ENCODE measurements around the gene SIM1. TPM values are rescaled to one million over a fixed set of nuclear protein-coding genes. Genes with fewer than 3 reads are reported as not detected.

SIM1 gene
- total and polyA plus RNA-seq, 2 of the 8 experiments (the other 6 are each of a cell fraction or from before 2014, with no cell fraction given) = 0.02 to 0.39 TPM

DNA sequence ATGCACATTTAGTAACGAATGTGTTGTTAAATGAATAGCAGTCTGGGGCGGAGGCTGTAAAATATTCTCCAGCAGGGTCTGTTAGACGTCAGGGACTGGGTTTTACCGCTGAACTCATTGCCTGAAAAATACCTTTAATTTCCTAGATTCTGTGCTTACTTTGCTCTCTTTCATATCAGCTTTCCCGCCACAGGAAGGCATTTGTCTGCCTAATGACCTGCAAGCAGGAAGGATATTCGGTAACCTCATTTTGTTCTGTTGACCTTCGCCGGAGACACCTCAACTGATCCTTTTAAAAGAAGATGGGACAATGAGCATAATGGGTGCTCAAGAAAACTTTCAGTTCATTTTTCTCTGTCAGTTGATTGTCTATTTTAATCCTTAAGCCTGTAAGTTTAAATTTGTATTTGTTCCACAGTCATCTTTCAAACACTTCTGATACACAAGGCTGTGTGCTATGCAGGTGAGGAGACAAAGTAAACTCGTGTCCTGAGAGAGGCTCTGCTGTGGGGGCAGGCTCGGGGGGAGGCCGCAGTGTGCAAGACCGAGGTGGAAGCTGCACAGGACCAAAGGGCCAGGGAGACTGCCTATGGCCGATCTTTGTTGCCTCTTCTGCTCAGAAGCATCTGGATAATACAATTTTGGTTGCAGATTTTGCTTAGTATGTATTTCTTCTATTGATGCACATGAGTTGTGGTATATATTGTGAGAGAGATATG, 27.4 kb upstream of the SIM1 start:
- 86% methylated on average over 13 of the region's 13 CpGs; no CpG with 5 or more reads in 1 of the 2 experiments for WGBS, 2 experiments (ENCODE audit: extremely low coverage in 1 of 2, insufficient coverage in 1 of 2, insufficient read length in 1 of 2, insufficient replicate concordance in 2 of 2, low coverage in 1 of 2, low lambda C conversion rate in 2 of 2, missing lambda C conversion rate in 1 of 2)
- no peaks in the 10 kb centered on the region for H3K23me2 ChIP-seq (ENCODE audit: low read depth, low read length)

More for the DNA sequence above, 27.4 kb upstream of the SIM1 start:
- no peak overlapping the region for H3K18ac ChIP-seq (ENCODE audit: extremely low read depth, low read length)
- no peaks in the 10 kb centered on the region for H4K20me1 ChIP-seq (replicated peaks in 1 of 2; ENCODE audit: control insufficient read depth in 1 of 2, insufficient read depth in 2 of 2, low read length in 2 of 2)
- no peaks in the 10 kb centered on the region for H3K36me3 ChIP-seq (ENCODE audit: control insufficient read depth in 2 of 4, insufficient read depth in 4 of 4, low read length in 3 of 4)
- H2BK12ac ChIP-seq (ENCODE audit: low read depth, low read length) = no peak overlapping the region; the same call in 1 of the 2 replicates
- no peak overlapping the region for H4K91ac ChIP-seq (replicated peaks; ENCODE audit: insufficient read length, low read length)
- no peak overlapping the region for H2BK120ac ChIP-seq (replicated peaks; ENCODE audit: low read depth, low read length)
- H3K27me3 ChIP-seq (replicated peaks in 1 of 4; ENCODE audit: control insufficient read depth in 3 of 4, extremely low read depth in 1 of 4, insufficient read depth in 3 of 4, low read length in 3 of 4) = no peaks in the 10 kb centered on the region
- no peak overlapping the region for H2AK5ac ChIP-seq (ENCODE audit: low read depth, low read length)
- no peak overlapping the region for H2BK20ac ChIP-seq (ENCODE audit: low read length)
- H4K5ac ChIP-seq (ENCODE audit: insufficient read length, low read depth, low read length) = no peak overlapping the region
- H3K14ac ChIP-seq (ENCODE audit: insufficient read length) = no peak overlapping the region
- ChIA-PET CTCF (ENCODE audit: partially characterized antibody) (interaction anchor here (0.9 to 1.8 kb wide), 2 partner anchors 12 to 26 kb away, joined by 3 to 6 read pairs; no protein-coding TSS in a partner anchor), POLR2A (ENCODE audit: partially characterized antibody) (no interaction called here)
- no peak overlapping the region for H3K4me3 ChIP-seq (ENCODE audit: extremely low read depth in 1 of 4, insufficient read depth in 2 of 4, low read depth in 3 of 4, low read length in 4 of 4)
- no peak overlapping the region for H3K4me2 ChIP-seq (ENCODE audit: insufficient read depth in 1 of 2, low read depth in 2 of 2, low read length in 2 of 2)
- peak overlapping the region; percentile 82 for H2AFZ ChIP-seq (ENCODE audit: low read length)
- no peak overlapping the region for H4K8ac ChIP-seq (ENCODE audit: extremely low read depth, insufficient read depth, low read length)
- no peaks in the 10 kb centered on the region for H3K79me2 ChIP-seq (ENCODE audit: control insufficient read depth in 1 of 2, insufficient read depth in 2 of 2, low read length in 2 of 2)
- no peaks in the 10 kb centered on the region for H3K79me1 ChIP-seq (ENCODE audit: low read depth, low read length)
- no peak overlapping the region for H2BK5ac ChIP-seq (ENCODE audit: low read depth, low read length)
- H3K27ac ChIP-seq (ENCODE audit: low read depth, low read length) = no peak overlapping the region
- no peak overlapping the region for H3K4ac ChIP-seq (replicated peaks; ENCODE audit: insufficient read length, low read depth, low read length)
- H3K9ac ChIP-seq (replicated peaks in 1 of 4; ENCODE audit: extremely low read depth in 1 of 4, low read depth in 3 of 4, low read length in 3 of 4) = no peak overlapping the region
- no peaks in the 10 kb centered on the region for H3K4me1 ChIP-seq (replicated peaks in 1 of 4; ENCODE audit: control insufficient read depth in 3 of 4, insufficient read depth in 4 of 4, low read length in 3 of 4)
- no peak overlapping the region for H3K56ac ChIP-seq (replicated peaks; ENCODE audit: insufficient read length, low read depth, low read length)
- FAIRE-seq (no peak), DNase-seq (ENCODE audit: low read depth in 1 of 2, low spot score in 2 of 2) (no peak)
- TF ChIP-seq TBP (IDR thresholded peaks at IDR 0.05; ENCODE audit: low read depth, low read length) = no peak
- no peak for TF ChIP-seq CREB1 (IDR thresholded peaks at IDR 0.05)
- no peak for TF ChIP-seq GTF2F1 (IDR thresholded peaks at IDR 0.05; ENCODE audit: borderline replicate concordance, low read depth, low read length)
- TF ChIP-seq BCL11A (IDR thresholded peaks at IDR 0.05; ENCODE audit: low read depth in 2 of 2, low read length in 2 of 2) = no peak
- no peak for TF ChIP-seq TCF12 (IDR thresholded peaks at IDR 0.05; ENCODE audit: low read depth, low read length)
- no peak for TF ChIP-seq SIRT6 (IDR thresholded peaks at IDR 0.05; ENCODE audit: low read length)
- TF ChIP-seq CBX5 (IDR thresholded peaks at IDR 0.05; ENCODE audit: low read depth, low read length) = no peak
- peaks cover 2 to 3% of the 10 kb centered on the region in 2 experiments; a peak in 2 of 4 replicates for H3K9me3 ChIP-seq (ENCODE audit: insufficient read depth in 2 of 2, low read depth in 1 of 2, low read length in 1 of 2)
- H2BK15ac ChIP-seq (ENCODE audit: low read length) = no peak overlapping the region
- no peak overlapping the region for H3K23ac ChIP-seq (ENCODE audit: insufficient read length)
